NCI-H82 treated with DMSO at 0.1 percent for 48 hours (cell line): Measurements from ENCODE around the gene NEK7.
"Not testable (repeated sequence)": the region's sequence is repeated elsewhere in the genome, so short reads cannot be mapped to it uniquely, and the experiment has no call there.

Source experiments
- DNase-seq: peaks from one replicate; lab custom pipeline; 2025; ENCODE audit not compliant: unreplicated experiment; lab: John Stamatoyannopoulos, UW

The NEK7 gene

DNA sequence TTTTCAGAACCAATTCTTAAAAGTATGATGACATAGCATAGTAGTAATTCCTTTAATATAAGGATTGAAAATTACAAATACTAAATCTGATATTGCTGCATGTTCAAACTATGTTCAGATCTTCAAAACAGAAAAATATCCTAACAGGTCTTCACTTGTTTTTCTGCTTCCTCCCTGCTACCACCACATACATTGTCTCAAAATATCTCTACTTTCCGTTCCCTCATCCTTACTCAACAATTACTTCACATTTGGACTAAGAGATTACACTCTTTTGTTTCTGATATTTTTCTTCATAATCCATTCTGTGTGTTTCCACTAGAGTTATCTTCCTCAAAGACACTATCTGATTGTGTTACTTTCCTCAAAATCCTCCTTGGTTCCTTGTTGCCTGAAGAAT, 125.1 kb downstream of the NEK7 start:
- DNase-seq: no peak

DNA sequence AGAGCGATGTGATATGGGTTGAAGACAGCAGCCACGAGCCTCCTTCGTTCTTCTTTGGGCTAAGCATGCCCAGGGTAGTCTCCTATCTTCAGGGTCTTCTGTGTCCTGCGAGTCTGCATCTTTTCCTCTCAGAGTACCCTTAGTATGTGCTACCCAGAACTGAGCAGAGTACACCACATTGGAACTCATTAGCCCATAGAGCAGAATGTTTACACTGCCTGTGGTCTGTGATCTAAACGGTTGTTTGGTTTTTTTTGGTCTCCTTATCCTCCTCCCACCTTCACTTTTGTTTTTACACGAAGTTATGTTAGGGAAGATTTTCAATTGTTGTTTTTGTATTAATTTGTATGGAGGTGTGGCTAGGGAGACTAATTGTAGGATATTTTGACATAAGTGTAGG, 126.4 kb downstream of the NEK7 start:
- DNase-seq: no peak

DNA sequence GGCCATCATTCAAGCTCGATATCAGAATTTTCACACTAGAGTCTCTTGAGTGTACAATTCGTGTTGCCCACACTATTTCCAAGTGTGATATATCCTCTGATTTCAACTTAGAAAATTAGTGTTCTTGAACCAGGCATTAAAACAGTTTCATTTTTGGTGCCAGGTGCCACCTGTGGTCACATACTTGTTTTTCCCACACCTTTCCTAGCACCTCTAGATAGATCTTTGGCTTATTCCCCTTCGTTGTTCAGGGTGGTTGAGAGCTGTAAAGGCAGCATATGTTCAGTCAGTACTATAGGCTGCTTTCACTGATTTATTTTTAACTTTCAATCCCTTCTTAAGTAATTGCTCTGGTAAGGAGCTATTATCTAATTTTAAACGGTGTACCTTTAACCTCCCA, 131.1 kb downstream of the NEK7 start:
- no peak for DNase-seq

DNA sequence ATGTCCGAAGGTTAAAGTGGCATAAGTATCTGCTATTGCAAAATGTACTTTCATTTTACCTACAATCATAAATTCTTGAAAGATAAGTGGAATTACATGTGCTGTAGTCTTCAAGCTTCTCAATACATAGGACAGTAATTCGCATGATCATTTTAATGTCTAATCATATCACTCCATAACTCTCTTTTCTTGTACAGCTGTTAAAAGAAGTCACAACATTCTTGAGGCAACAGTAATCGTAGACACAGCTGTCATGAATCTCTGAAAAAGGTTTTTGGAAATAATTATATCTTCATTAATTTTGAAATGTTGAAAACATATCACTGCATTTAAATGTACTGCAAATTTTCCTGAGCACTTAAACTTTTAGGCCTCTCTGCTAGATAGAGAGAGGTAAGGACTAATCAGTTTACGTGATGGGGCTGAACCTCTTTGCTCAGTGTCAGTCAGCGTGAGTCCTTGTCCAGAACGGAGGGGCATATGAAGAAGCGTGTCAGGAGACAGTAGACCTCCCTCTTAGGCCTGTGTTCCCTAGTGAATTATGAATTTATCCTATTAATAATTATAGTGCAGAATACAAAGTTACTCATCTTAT, 133.4 kb downstream of the NEK7 start:
- DNase-seq: no peak

DNA sequence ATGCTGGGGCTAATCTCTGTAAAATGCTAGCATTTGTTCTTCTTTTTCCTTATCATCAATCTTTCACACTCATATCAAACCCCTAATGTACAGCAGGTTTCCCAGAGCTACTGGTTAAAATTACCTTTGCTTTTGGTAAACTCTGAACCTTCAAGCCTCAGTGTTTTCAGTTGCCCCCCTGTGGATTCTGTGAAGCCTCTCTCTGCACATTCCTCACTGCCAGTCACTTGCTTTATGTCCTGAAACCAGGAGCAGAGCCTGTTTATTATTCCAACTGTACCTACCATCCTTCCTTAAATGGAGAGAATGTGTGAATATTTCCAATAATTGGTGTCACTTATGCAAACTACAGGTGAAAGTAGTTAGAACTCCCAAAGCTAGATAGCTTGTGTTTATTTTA, 134.2 kb downstream of the NEK7 start:
- DNase-seq: no peak

DNA sequence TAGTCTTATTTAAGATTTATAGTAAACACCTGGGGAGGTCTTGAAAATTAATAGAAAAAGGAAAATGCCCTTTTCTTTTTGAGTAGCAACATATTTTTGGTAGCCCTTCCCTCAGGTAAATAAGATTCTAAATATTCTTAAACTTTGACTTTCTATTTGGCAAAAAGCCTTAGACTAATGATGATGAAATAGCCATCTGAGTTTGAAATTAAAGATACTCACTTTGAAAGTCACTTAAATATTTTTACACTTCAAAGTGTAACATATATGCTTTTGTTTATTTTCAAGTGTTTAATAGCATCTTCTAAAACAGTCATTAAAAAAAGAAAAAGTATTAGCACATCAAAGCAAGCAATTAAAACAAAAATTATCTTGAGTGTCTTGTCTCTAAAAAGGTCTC, 135.1 kb downstream of the NEK7 start:
- no peak for DNase-seq

DNA sequence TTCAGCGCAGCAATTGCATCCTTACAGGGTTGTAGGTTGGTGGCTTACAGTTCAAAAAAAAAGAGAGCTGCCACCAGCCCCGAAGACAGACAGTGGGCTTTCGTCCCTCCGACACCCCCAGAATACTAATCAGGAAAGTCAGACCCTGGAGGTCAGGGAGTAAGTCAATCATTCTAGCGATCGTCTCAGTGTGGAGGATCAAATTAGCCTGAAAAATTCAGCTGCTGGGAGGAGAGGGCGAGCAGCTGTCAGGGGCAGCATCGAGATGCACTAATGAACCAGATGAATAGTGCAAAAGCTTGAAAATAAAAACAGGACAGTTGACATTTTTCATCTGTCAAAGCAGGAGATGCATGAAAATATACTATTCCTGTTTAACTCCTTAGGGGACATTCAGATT, 138.4 kb downstream of the NEK7 start:
- no peak for DNase-seq

DNA sequence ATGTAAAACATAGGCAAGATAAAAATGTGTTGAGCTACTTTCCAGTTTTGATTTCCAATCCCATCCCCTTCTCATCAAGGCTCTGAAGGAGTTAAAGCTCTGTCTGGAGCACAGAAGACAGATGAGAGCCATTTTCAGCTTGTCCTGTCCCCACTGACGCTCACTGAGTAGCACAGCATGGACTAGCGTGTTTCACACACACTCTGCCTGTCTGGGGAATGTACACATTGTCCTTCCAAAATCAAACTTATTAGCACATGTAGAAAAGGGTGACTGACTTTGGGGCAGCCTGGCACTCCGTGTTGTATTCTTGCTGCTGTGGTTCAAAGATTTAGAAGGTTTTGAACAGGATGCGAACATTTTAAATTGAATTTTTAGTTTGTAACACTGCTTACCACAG, 139.2 kb downstream of the NEK7 start:
- DNase-seq: no peak

DNA sequence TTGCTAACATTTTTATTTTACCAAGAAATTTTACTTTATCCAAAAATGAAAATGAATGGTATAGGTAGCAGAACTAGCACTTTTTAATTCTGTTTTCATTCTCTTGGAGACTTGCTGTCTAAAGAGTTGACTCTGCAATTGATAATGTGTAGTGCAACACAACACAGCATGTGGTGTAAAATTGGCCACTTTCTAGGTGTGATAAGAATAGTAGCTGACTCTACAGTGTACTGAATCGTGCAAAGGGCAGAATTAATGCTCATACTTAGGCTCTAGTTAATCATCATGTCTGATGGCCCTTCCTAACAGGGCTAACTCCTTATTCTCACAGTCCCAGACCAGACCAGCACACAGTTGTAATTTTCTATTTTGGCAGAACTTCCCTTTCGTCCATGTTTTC, 140.5 kb downstream of the NEK7 start:
- DNase-seq: no peak

DNA sequence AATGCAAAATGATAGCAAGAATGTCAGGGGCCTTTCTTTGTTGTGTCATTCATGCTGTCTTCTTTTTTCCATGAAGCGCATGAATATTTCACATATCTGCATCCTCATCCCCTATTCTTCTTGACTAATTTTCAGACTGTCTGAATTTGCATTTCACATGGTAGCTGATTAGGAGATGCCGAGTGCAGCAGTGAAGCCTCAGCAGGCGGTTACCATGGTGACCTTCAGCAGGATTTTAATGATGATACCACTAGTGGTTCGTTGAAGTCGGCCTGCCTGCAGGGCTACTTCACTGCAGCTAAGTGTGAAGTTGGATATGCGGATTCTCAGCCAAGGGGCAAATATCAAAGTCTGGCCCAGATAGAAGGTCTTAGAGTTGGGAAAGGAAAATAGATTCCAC, 141.8 kb downstream of the NEK7 start:
- DNase-seq: no peak

DNA sequence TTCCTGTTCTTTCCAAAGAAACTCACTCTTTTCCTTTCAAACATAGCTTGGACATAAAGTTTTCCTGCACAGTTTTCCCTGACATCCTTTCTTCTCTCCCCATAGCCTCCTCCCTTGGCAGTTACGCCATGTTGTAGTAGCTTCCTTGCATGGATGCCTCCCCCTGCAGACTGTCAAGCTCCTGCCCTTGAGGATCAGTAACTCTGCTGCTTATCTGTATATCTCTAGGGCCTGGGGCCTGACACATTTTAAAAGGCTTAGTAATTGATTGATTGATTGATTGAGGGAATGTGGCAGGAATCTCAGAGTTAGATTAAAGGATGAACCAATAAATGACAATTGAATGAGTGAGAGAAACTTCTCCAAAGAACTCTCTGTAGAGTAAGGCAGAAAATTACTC, 143.7 kb downstream of the NEK7 start:
- DNase-seq: no peak

DNA sequence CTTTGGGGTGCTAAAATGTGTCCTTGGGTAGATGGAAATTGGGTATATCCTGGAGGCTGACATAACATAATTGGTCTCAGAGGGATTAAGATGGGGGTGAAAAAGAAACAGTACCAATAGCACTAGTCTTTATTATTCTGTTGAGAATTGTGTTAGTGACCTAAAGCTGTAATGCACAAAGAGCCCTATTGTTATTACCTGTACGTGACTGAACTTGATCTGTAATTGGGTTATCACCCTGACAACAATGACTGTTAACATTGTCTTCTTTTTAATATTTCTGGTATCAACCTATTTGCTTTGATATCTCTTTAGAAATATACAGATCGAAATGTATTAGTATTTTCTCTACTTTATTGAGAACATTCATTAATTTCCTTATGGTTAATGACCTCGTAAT, 147.6 kb downstream of the NEK7 start:
- no peak for DNase-seq

DNA sequence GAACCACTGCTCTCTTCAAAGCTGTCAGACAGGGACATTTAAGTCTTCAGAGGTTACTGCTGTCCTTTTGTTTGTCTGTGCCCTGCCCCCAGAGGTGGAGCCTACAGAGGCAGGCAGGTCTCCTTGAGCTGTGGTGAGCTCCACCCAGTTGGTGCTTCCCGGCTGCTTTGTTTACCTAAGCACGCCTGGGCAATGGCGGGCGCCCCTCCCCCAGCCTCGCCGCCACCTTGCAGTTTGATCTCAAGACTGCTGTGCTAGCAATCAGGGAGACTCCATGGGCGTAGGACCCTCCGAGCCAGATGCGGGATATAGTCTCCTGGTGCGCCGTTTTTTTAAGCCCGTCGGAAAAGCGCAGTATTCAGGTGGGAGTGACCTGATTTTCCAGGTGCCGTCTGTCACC, 158.0 kb downstream of the NEK7 start:
- not testable (repeated sequence) for DNase-seq

DNA sequence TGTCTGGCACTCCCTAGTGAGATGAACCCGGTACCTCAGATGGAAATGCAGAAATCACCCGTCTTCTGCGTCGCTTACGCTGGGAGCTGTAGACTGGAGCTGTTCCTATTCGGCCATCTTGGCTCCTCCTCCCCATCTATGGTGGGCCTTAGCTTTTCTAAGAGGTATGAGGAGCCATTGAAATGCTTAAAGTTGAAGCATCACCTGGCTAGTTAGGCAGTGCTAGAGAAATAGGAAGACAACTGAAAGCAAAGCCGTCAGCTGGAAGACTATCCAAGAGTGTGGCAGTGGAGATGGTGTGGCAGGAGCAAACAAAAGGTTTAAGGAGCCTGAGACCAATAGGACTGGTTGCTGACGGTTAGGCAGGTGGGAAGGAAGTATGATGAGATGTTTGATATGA, 158.5 kb downstream of the NEK7 start:
- DNase-seq: not testable (repeated sequence)

DNA sequence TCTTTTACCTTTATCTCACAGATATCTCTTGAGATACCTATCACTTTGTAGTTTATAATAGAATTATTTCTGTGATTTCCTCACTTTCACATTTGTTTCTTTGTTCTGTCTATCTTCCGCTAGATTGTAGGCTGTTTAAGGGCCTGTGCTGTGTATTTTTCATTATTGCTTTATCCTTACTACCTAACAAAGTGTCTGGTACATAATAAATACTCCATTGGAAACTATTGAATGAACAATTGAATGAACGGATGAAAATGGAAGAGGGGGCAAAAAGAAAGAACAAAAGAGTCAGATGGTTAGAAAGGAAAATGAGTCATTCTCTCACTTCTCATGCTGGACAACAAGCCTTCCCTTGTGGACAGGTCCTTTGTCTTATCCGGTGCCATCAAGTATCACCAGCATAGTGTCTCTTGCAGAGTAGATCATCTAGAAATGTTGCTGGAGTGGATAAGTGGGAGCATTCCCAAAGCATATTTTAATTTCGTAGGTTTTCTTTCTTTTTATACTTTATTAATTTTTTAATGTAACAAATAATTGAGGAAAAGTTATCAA, 159.8 kb downstream of the NEK7 start:
- no peak for DNase-seq

DNA sequence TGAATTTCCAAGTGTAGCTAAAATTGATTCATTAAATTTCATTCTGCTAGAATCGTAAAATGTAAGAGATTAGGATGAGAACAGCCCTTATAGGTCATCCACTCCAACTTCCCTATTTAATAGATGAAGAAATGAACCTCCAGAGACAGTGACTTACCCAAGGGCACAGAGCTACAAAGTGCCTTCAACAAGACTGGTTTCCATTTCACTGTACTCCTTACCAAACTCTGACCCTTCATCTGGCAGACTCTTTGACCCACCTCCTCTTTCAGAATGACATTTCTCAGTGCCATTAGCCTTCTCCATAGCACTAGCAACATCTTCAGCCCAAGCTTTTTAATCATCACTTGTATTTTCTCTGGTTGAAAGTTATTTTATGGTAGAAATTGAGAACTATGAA, 161.3 kb downstream of the NEK7 start:
- DNase-seq: no peak

DNA sequence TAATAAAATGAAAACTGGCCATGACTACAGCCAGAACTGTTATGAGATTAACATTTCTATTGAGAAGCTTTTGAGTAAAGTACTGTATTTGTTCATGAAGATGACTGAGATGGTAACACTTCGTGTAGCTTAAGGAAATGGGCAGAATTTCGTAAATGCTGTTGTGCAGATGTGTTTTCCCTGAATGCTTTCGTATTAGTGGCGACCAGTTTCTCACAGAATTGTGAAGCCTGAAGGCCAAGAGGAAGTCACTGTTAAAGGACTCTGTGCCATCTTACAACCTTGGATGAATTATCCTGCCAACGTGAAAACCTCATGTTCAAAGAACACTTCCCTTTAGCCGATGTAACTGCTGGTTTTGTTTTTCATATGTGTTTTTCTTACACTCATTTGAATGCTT, 164.0 kb downstream of the NEK7 start:
- DNase-seq: no peak

DNA sequence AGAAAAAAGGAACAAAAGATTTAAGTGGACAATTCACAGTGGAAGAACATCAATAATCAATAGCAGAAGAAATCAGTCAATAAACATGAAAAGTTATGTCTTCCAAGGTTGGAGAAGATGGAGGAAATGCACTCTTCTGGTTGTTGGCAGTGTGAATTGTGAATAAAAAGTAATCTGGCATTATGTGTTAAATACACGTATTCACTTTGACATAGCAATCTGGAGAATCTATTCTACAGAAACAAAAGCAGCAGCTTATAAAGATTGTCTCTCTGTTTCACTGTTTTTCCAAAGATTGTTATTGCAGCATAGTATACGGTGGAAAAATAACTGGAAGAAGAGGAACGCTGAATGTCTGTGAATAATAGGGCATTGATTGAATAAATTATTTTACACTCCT, 169.4 kb downstream of the NEK7 start:
- no peak for DNase-seq

DNA sequence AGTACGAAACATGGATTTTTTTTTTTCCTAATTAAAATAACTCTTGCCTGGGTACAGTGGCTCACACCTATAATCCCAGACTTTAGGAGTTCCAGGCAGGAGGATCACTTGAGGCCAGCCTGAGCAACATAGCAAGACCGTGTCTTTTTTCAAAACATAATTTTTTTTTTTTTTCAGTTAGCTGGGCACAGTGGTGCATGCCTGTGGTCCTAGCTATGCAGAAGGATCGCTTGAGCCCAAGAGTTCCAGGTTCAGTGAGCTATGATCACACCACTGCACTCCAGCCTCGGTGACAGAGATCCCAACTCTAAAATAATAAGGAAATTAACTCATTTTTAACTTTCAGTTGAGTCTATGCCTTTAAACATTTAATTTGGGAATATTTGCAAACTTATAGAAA, 170.1 kb downstream of the NEK7 start:
- no peak for DNase-seq

DNA sequence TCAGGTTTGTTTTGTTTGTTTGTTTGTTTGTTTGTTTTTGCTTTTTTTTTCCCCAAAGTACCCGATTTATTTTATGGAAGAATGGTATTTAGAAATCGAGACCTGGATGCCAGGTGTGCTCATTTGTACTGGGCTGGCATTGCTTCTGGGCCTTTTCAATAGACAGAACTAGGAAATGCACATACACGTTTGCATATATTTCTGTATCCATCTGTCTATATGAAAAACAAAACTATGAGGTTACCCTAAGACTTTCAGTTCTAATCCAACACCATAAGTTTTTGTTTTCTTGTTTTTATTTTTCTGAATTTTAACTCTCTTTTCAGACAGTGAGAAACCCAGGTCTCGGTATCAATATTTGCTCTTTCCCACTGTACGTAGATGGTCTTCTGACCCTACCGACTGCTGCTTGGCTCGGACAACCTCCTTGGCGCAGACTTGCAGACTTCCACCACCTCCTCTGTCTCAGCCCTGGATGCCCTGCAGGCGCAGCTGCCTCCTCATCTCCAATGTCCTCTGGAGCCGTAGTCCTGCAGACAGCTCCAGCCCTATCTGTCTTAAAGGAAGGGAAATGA, 171.7 kb downstream of the NEK7 start:
- DNase-seq: no peak

DNA sequence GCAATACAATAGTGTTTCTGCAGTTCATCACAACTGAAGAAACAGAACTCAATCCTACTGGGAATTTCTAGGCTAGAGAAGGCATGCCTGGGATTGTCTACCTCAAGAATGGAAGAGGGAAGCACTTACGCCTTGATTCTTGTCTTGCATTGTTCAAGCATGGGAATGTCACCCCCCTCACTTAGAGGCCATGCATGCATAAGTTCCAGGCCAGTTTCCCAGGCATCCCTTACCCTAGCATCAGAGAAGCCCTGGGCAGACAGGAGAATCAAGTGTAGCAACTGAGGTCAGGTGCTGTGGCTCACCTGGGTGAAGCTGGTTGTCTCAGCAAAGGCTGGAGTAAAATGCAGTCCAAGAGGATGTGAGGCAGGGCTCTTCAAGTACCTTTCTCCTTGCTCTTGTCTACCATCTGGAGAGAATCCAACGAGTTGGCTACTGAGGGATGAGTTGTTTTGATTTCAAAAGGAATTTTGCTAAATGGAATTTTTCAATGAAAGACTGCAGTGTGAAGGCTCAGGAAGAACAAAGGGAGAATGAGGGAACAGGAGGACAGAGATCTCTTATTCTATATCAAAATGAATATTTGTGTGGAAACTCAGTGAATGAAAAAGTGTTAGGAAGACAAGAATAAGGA, 174.3 kb downstream of the NEK7 start:
- no peak for DNase-seq

DNA sequence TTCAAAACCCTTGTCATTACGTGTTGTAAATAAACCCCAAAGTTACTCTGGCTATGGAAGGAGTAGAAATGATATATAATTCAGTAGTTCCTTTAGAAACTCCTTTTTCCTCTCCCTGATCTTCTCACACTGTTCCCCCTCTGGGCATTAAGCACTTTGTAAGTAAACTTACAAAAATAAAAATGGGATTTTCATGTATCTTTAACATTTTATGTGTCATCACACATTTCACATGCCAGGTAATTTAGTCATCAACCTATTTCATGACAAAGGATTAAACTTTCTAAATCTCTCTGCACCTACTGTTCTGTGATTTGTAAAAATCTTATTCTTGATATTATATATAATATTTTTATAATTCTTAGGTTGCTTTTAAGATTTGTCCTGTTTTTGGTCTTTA, 176.9 kb downstream of the NEK7 start:
- no peak for DNase-seq

DNA sequence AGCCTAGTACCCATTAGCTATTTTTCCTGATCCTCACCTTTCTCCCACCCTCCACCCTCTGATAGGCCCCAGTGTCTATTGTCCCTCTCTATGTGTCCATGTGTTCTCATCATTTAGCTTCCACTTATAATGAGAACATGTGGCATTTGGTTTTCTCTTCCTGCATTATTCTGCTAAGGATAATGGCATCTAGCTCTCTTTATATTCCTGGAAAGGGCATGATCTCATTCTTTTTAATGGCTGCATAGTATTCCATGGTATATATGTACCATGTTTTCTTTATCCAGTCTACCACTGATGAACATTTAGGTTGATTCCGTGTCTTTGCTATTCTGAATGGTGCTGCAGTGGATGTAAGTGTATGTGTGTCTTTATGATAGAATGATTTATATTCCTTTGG, 178.9 kb downstream of the NEK7 start:
- DNase-seq: no peak
